Keratinocyte (primary cell): Measurements from ENCODE around the gene CAPSL.

Experiments
- CTCF ChIP-seq, 3 experiments: IDR thresholded peaks in 1 of 3; conservative IDR thresholded peaks in 1 of 3; optimal IDR thresholded peaks in 1 of 3; 2 replicates in 2 of 3; 3 replicates in 1 of 3; pipeline versions ENCODE3 to v1.5.1; 2011; ENCODE audit warnings: low read length in 3 of 3, mild to moderate bottlenecking in 3 of 3, moderate library complexity in 2 of 3, control low read depth in 1 of 3, inconsistent platforms in 1 of 3; ENCODE audit not compliant: insufficient read depth in 2 of 3; ENCODE audit errors: extremely low read depth in 1 of 3
- EZH2 ChIP-seq: IDR thresholded peaks from one replicate; pipeline ENCODE4 v1.6.1; 2012; ENCODE audit warnings: inconsistent platforms, mild to moderate bottlenecking, low read length, moderate library complexity

- TF ChIP-seq CTCF (optimal IDR thresholded peaks at IDR 0.05 in 1 of 3, IDR thresholded peaks at IDR 0.05 in 1 of 3, conservative IDR thresholded peaks at IDR 0.05 in 1 of 3; ENCODE audit: extremely low read depth in 1 of 3, insufficient read depth in 2 of 3, low read length in 3 of 3) (no peak), EZH2 (no peak)
Measured at GRCh38 chr5:35861718-35862117, 76.7 kb downstream of the CAPSL start.
